ENCODE results near the gene RFESD. TPM values are rescaled to one million over a fixed set of nuclear protein-coding genes. Genes with fewer than 3 reads are reported as not detected.

The RFESD gene
- total and polyA plus RNA-seq, 7 experiments from 2014 or later = 2.2 to 21.2 (median 8.8) TPM

Other genes starting within 250 kb of the RFESD start
- 100 to 1,000 TPM in 1 of 5 experiments, 10 to 100 TPM in 4; 74.6 to 103 (median 81.0) TPM for gene SKIC3, start 91.8 kb upstream of the RFESD start, total RNA-seq
- gene SKIC3, start 91.8 kb upstream of the RFESD start, polyA plus RNA-seq = 10 to 100 TPM; 27.6 to 43.1 TPM
- 1 to 10 TPM; 2.5 to 8.5 (median 4.5) TPM for gene ARSK, start 91.7 kb upstream of the RFESD start, total RNA-seq
- gene ARSK, start 91.7 kb upstream of the RFESD start, polyA plus RNA-seq = 10 to 100 TPM; 12.1 to 13.3 TPM
- 1 to 10 TPM in 3 of 5 experiments, under 1 TPM in 2; 0.48 to 1.5 (median 1.1) TPM for gene GPR150, start 26.7 kb upstream of the RFESD start, total RNA-seq
- 1 to 10 TPM; 3.3 to 3.5 TPM for gene GPR150, start 26.7 kb upstream of the RFESD start, polyA plus RNA-seq
- under 1 TPM in 1 of 5 experiments, not detected in 4; 0.66 TPM for gene SPATA9, start 36.2 kb downstream of the RFESD start, total RNA-seq
- gene SPATA9, start 36.2 kb downstream of the RFESD start, polyA plus RNA-seq = not detected
- 1 to 10 TPM in 4 of 5 experiments, under 1 TPM in 1; 0.24 to 9.6 (median 1.6) TPM for gene RHOBTB3, start 84.6 kb downstream of the RFESD start, total RNA-seq
- gene RHOBTB3, start 84.6 kb downstream of the RFESD start, polyA plus RNA-seq = 1 to 10 TPM; 4.6 to 7.7 TPM
- 10 to 100 TPM; 26.3 to 89.5 (median 55.6) TPM for gene GLRX, start 175.9 kb downstream of the RFESD start, total RNA-seq
- 100 to 1,000 TPM; 187 to 205 TPM for gene GLRX, start 175.9 kb downstream of the RFESD start, polyA plus RNA-seq

Measured in naive thymus-derived CD4-positive, alpha-beta T cell (primary cell).